Measurements from ENCODE around the gene COPZ1. TPM values are rescaled to one million over a fixed set of nuclear protein-coding genes. Genes with fewer than 3 reads are reported as not detected.

COPZ1 gene
- total RNA-seq, 1 experiment from 2014 or later = 207 TPM

- no peaks in the 10 kb centered on the region for H3K36me3 Mint-ChIP-seq (ENCODE audit: insufficient read depth, unreplicated experiment)
- no peak overlapping the region for H3K27ac Mint-ChIP-seq (ENCODE audit: low read depth, unreplicated experiment)
- BruUV-seq (replicated peaks) = no TSS peak
- peak; percentile 90 for DNase-seq (ENCODE audit: unreplicated experiment)
- H3K4me1 Mint-ChIP-seq (ENCODE audit: insufficient read depth, unreplicated experiment) = peaks cover 35% of the 10 kb centered on the region
- POLR2A ChIA-PET = interaction anchor here (0.7 to 1.4 kb wide), 6 partner anchors 10 to 140 kb away, joined by 3 to 9 read pairs (median 4); no protein-coding TSS in a partner anchor
- H3K9me3 Mint-ChIP-seq (ENCODE audit: unreplicated experiment) = no peaks in the 10 kb centered on the region
- no peaks in the 10 kb centered on the region for H3K27me3 Mint-ChIP-seq (ENCODE audit: insufficient read depth, unreplicated experiment)
- intact Hi-C loops (cut with micrococcal nuclease) = loop anchor here (1.0 to 10.0 kb wide), 3 partner anchors 70 to 364 kb away; partner anchors contain the start of genes HOXC8 and HOXC9
- H3K4me3 Mint-ChIP-seq (ENCODE audit: unreplicated experiment) = peak overlapping the region; percentile 66
- CTCF ChIA-PET = interaction anchor here (0.5 to 4.5 kb wide), 39 partner anchors 10 to 1619 kb away, joined by 3 to 59 read pairs (median 4); partner anchors contain the start of gene NFE2
- peak; percentile 71 for TF ChIP-seq CTCF (IDR thresholded peaks at IDR 0.05; ENCODE audit: unreplicated experiment)
Measured at GRCh38 chr12:54368709-54369596, 44.0 kb downstream of the COPZ1 start.

- peaks cover 41% of the 10 kb centered on the region for H3K4me1 Mint-ChIP-seq (ENCODE audit: insufficient read depth, unreplicated experiment)
- H3K9me3 Mint-ChIP-seq (ENCODE audit: unreplicated experiment) = no peaks in the 10 kb centered on the region
- H3K4me3 Mint-ChIP-seq (ENCODE audit: unreplicated experiment) = peak overlapping the region; percentile 66
- ChIA-PET POLR2A (interaction anchor here (0.7 to 2.0 kb wide), 5 partner anchors 10 to 90 kb away, joined by 3 to 20 read pairs (median 5); partner anchors contain the start of genes CBX5 and HNRNPA1), CTCF (interaction anchor here (0.9 to 5.8 kb wide), 10 partner anchors 9 to 134 kb away, joined by 3 to 109 read pairs (median 22); no protein-coding TSS in a partner anchor)
- no peaks in the 10 kb centered on the region for H3K27me3 Mint-ChIP-seq (ENCODE audit: insufficient read depth, unreplicated experiment)
- H3K36me3 Mint-ChIP-seq (ENCODE audit: insufficient read depth, unreplicated experiment) = no peaks in the 10 kb centered on the region
- intact Hi-C loops (cut with micrococcal nuclease) = loop anchor here (1.0 to 10.0 kb wide), 4 partner anchors 10 to 365 kb away; partner anchors contain the start of genes HOXC8 and HOXC9
- no peak overlapping the region for H3K27ac Mint-ChIP-seq (ENCODE audit: low read depth, unreplicated experiment)
- BruUV-seq (replicated peaks) = no TSS peak
- no peak for DNase-seq (ENCODE audit: unreplicated experiment)
- TF ChIP-seq CTCF (IDR thresholded peaks at IDR 0.05; ENCODE audit: unreplicated experiment) = no peak
Measured at GRCh38 chr12:54369597-54370131, 44.7 kb downstream of the COPZ1 start.

GRCh38 chr12:54370171-54370730 is 45.3 kb downstream of the COPZ1 start:
- Mint-ChIP-seq H3K27ac (ENCODE audit: low read depth, unreplicated experiment) (no peak overlapping the region), H3K9me3 (ENCODE audit: unreplicated experiment) (no peaks in the 10 kb centered on the region), H3K4me1 (ENCODE audit: insufficient read depth, unreplicated experiment) (peaks cover 47% of the 10 kb centered on the region), H3K4me3 (ENCODE audit: unreplicated experiment) (peak overlapping the region; percentile 66), H3K36me3 (ENCODE audit: insufficient read depth, unreplicated experiment) (no peaks in the 10 kb centered on the region), H3K27me3 (ENCODE audit: insufficient read depth, unreplicated experiment) (no peaks in the 10 kb centered on the region)
- CTCF ChIA-PET = interaction anchor here (0.6 to 5.8 kb wide), 31 partner anchors 9 to 529 kb away, joined by 3 to 109 read pairs (median 4); partner anchors contain the start of genes HNRNPA1 and ZNF385A
- intact Hi-C loops (cut with micrococcal nuclease) = loop anchor here (1.0 kb wide), 2 partner anchors 9 to 24 kb away; no protein-coding TSS in a partner anchor
- POLR2A ChIA-PET = interaction anchor here (0.7 to 2.0 kb wide), 6 partner anchors 10 to 90 kb away, joined by 3 to 20 read pairs (median 4); partner anchors contain the start of genes CBX5 and HNRNPA1
- peak; percentile 80 for DNase-seq (ENCODE audit: unreplicated experiment)
- peak; percentile 88 for TF ChIP-seq CTCF (IDR thresholded peaks at IDR 0.05; ENCODE audit: unreplicated experiment)
- BruUV-seq (replicated peaks) = no TSS peak
